CD8-positive, alpha-beta memory T cell (primary cell): Measurements from ENCODE around the gene FKBP7. TPM values are rescaled to one million over a fixed set of nuclear protein-coding genes. Genes with fewer than 3 reads are reported as not detected.

ENCODE experiments used
- CTCF ChIA-PET: fragments of 350-600 bp; sonication (Branson Sonifier 250); formaldehyde crosslinking; loops from one replicate; lab custom pipeline; 2021; ENCODE audit warnings: antibody characterized with exemption; lab: Charles Lee
- POLR2A ChIA-PET: fragments of 350-600 bp; sonication (Branson Sonifier 250); formaldehyde crosslinking; loops from one replicate; lab custom pipeline; 2021; ENCODE audit warnings: antibody characterized with exemption; lab: Charles Lee
- DNase-seq, 5 donors: peaks; one replicate each; pipeline versions ENCODE4 v3.0.0 to v3.0.0-alpha.2; 2020 to 2022; ENCODE audit warnings: mixed read lengths in 1 of 5
- H3K27ac ChIP-seq: one replicate; pipeline ENCODE4 v1.7.0; 2013; ENCODE audit warnings: low read depth, mild to moderate bottlenecking, low read length, moderate library complexity
- H3K27me3 ChIP-seq: 2 replicates; pipeline ENCODE4 v1.7.0; 2013; ENCODE audit warnings: low read length, mild to moderate bottlenecking; ENCODE audit not compliant: insufficient read depth, poor library complexity, severe bottlenecking
- H3K36me3 ChIP-seq: 2 replicates; pipeline ENCODE4 v1.7.0; 2013; ENCODE audit warnings: mild to moderate bottlenecking, low read length, moderate library complexity; ENCODE audit not compliant: insufficient read depth
- H3K4me1 ChIP-seq: 2 replicates; pipeline ENCODE4 v1.7.0; 2013; ENCODE audit warnings: mild to moderate bottlenecking, low read length, moderate library complexity; ENCODE audit not compliant: insufficient read depth
- H3K4me3 ChIP-seq: 2 replicates; pipeline ENCODE4 v1.7.0; 2013; ENCODE audit warnings: mild to moderate bottlenecking, low read length
- H3K9me3 ChIP-seq: 2 replicates; pipeline ENCODE4 v1.7.0; 2013; ENCODE audit warnings: mild to moderate bottlenecking, low read length
- H3K27ac Mint-ChIP-seq, 8 donors: one replicate each; pipeline ENCODE4 v1.8.0; 2020 to 2021; ENCODE audit warnings: mixed read lengths in 8 of 8, mild to moderate bottlenecking in 6 of 8, inconsistent platforms in 3 of 8, moderate library complexity in 3 of 8
- H3K27me3 Mint-ChIP-seq, 2 donors: one replicate each; pipeline ENCODE4 v1.8.0; 2020 to 2021; ENCODE audit warnings: mixed read lengths in 2 of 2, mild to moderate bottlenecking in 1 of 2, moderate library complexity in 1 of 2
- H3K36me3 Mint-ChIP-seq, 3 donors: one replicate each; pipeline ENCODE4 v1.8.0; 2020 to 2021; ENCODE audit warnings: mixed read lengths in 3 of 3, inconsistent platforms in 1 of 3, mild to moderate bottlenecking in 1 of 3
- H3K4me1 Mint-ChIP-seq, 3 donors: one replicate each; pipeline ENCODE4 v1.8.0; 2020 to 2021; ENCODE audit warnings: mixed read lengths in 3 of 3, inconsistent platforms in 1 of 3, mild to moderate bottlenecking in 1 of 3
- H3K4me3 Mint-ChIP-seq, 7 donors: one replicate each; pipeline ENCODE4 v1.8.0; 2020 to 2021; ENCODE audit warnings: mixed read lengths in 7 of 7, mild to moderate bottlenecking in 6 of 7, moderate library complexity in 4 of 7, inconsistent platforms in 2 of 7
- H3K9me3 Mint-ChIP-seq, 5 donors: one replicate each; pipeline ENCODE4 v1.8.0; 2020 to 2022; ENCODE audit warnings: mixed read lengths in 5 of 5, mild to moderate bottlenecking in 3 of 5, moderate library complexity in 2 of 5, inconsistent platforms in 1 of 5
- polyA plus RNA-seq: library from polyadenylated mRNA; unstranded; fragments of 300-500 nt; fragmentation: Illumina TruSeq; gene quantifications from one replicate; pipeline ENCODE4 v1.2.3, GENCODE V29; 2021
- total RNA-seq, 2 experiments: library from RNA; stranded (reverse); gene quantifications; one replicate each; pipeline ENCODE4 v1.2.3, GENCODE V29; 2021

Gene FKBP7
- total and polyA plus RNA-seq, 3 experiments from 2014 or later, result 3.1 to 3.8 (median 3.4) TPM

DNA sequence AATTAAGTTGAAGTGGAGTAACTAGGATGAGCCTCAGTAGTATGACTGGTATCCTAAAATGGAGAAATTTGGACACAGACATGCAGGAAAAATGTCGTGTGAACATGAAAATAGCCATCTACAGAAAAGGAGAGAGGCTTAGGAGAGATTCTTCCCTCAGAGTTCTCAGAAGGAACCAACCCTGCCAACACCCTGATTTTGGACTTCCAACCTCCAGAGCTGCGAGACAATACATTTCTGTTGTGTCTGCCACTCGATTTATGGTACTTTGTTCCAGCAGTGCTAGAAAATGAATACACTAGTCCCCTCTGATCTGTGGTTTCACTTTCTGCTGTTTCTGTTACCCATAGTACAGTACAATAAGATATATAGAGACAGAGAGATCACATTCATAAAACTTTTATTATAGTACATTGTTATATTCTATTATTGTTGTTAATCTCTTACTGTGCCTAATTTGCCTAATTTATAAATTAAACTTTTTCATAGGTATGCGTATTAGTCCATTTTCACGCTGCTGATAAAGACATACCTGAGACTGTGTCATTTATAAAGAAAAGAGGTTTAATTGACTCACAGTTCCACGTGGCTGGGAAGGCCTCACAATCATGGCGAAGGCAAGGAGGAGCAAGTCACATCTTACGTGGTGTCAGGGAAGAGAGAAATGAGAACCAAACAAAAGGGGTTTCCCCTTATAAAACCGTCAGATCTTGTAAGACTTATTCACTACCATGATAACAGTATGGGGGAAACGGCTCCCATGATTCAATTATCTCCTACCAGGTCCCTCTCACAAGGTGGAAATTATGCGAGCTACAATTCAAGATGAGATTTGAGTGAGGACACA, 43.1 kb upstream of the FKBP7 start:
- H3K27me3 Mint-ChIP-seq, result no peaks in the 10 kb centered on the region
- peaks cover 12% of the 10 kb centered on the region for H3K4me1 ChIP-seq
- no peaks in the 10 kb centered on the region for H3K27me3 ChIP-seq
- H3K4me3 Mint-ChIP-seq, result peak overlapping the region in 4 of 7 donors; percentile 1 to 25 (median 14)
- peak overlapping the region in 5 of 8 donors; percentile 15 to 62 (median 41) for H3K27ac Mint-ChIP-seq
- H3K27ac ChIP-seq, result no peak overlapping the region
- peaks cover 0 to 21% (median 8%) of the 10 kb centered on the region in 3 donors for H3K36me3 Mint-ChIP-seq
- POLR2A ChIA-PET, result no interaction called here
- no peak overlapping the region for H3K4me3 ChIP-seq
- CTCF ChIA-PET, result interaction anchor here (1.3 to 1.5 kb wide), 2 partner anchors 34 to 107 kb away, joined by 3 to 5 read pairs; no protein-coding TSS in a partner anchor
- no peak for DNase-seq
- peaks cover 19 to 43% (median 38%) of the 10 kb centered on the region in 3 donors for H3K4me1 Mint-ChIP-seq
- H3K9me3 ChIP-seq, result no peaks in the 10 kb centered on the region
- H3K9me3 Mint-ChIP-seq, result peaks cover 0 to 3% (median 0%) of the 10 kb centered on the region in 5 donors
- H3K36me3 ChIP-seq, result no peaks in the 10 kb centered on the region

DNA sequence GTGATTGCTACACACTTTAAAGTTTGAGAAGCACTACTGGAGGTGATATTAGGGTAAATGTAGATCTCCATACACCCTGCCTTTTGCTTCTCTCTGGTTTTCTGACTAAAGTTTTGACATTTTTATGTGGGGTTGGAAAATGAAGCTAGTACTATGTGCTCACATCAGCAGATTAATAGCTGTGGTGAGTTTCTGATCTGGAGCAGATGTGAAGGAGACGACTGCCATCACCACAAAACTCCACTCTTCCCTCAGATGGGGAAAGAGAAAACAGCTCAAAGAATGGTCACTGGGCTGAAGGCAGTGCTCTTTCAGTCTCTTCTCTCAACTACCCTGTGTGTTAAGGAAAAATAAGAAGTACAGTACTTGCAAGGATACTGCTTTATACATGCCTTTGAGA, 39.1 kb upstream of the FKBP7 start:
- H3K4me1 Mint-ChIP-seq, result peaks cover 14 to 35% (median 26%) of the 10 kb centered on the region in 3 donors
- H3K27ac Mint-ChIP-seq, result no peak overlapping the region
- H3K36me3 ChIP-seq, result no peaks in the 10 kb centered on the region
- no peak overlapping the region for H3K4me3 ChIP-seq
- H3K4me3 Mint-ChIP-seq, result no peak overlapping the region
- H3K27me3 Mint-ChIP-seq, result no peaks in the 10 kb centered on the region
- H3K9me3 Mint-ChIP-seq, result no peaks in the 10 kb centered on the region
- DNase-seq, result no peak
- no peaks in the 10 kb centered on the region for H3K4me1 ChIP-seq
- ChIA-PET POLR2A (no interaction called here), CTCF (interaction anchor here (1.1 kb wide), 1 partner anchor 68 kb away, joined by 3 read pairs; no protein-coding TSS in a partner anchor)
- H3K9me3 ChIP-seq, result no peaks in the 10 kb centered on the region
- H3K27me3 ChIP-seq, result no peaks in the 10 kb centered on the region
- peaks cover 4 to 26% (median 13%) of the 10 kb centered on the region in 3 donors for H3K36me3 Mint-ChIP-seq
- H3K27ac ChIP-seq, result no peak overlapping the region

DNA sequence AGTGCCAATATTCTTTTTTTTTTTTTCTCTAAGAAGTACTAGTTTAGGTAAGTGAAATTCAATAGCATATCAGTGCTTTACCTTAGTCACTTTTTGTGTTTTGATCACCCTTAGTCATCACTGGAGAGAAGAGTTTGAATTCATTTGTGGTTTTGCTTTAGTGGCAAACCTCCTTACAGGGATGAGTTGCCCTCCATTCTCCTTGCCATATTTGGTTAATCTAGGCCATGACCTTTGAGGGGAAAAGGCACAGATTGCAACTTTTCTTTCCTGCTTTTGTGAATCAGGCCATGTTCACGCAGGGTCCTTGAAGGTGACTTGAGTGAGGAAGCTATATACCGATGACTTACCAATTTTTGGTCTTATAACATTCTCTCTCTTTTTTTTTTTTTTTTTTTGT, 36.3 kb upstream of the FKBP7 start:
- no peaks in the 10 kb centered on the region for H3K27me3 ChIP-seq
- ChIA-PET POLR2A (interaction anchor here (0.6 kb wide), 1 partner anchor 47 kb away, joined by 3 read pairs; no protein-coding TSS in a partner anchor), CTCF (no interaction called here)
- DNase-seq, result peak in 1 of 5 donors; percentile 8
- H3K9me3 Mint-ChIP-seq, result no peaks in the 10 kb centered on the region
- H3K9me3 ChIP-seq, result no peaks in the 10 kb centered on the region
- H3K4me3 ChIP-seq, result no peak overlapping the region
- H3K27ac ChIP-seq, result no peak overlapping the region
- no peaks in the 10 kb centered on the region for H3K4me1 ChIP-seq
- H3K4me3 Mint-ChIP-seq, result no peak overlapping the region
- H3K27ac Mint-ChIP-seq, result peak overlapping the region in 2 of 8 donors; percentile 8 to 29
- H3K36me3 Mint-ChIP-seq, result peaks cover 4 to 40% (median 9%) of the 10 kb centered on the region in 3 donors
- H3K36me3 ChIP-seq, result no peaks in the 10 kb centered on the region
- H3K27me3 Mint-ChIP-seq, result no peaks in the 10 kb centered on the region
- peaks cover 13 to 24% (median 19%) of the 10 kb centered on the region in 3 donors for H3K4me1 Mint-ChIP-seq

GRCh38 chr2:178513876-178514275, 35.5 kb upstream of the FKBP7 start:
- H3K4me3 Mint-ChIP-seq, result no peak overlapping the region
- DNase-seq, result no peak
- H3K36me3 Mint-ChIP-seq, result peaks cover 4 to 45% (median 9%) of the 10 kb centered on the region in 3 donors
- H3K4me3 ChIP-seq, result no peak overlapping the region
- no peaks in the 10 kb centered on the region for H3K27me3 Mint-ChIP-seq
- CTCF ChIA-PET, result no interaction called here
- no peaks in the 10 kb centered on the region for H3K27me3 ChIP-seq
- H3K9me3 ChIP-seq, result no peaks in the 10 kb centered on the region
- H3K27ac Mint-ChIP-seq, result peak overlapping the region in 2 of 8 donors; percentile 23 to 29
- no peaks in the 10 kb centered on the region for H3K4me1 ChIP-seq
- H3K9me3 Mint-ChIP-seq, result no peaks in the 10 kb centered on the region
- POLR2A ChIA-PET, result interaction anchor here (0.6 kb wide), 1 partner anchor 35 kb away, joined by 3 read pairs; no protein-coding TSS in a partner anchor
- no peaks in the 10 kb centered on the region for H3K36me3 ChIP-seq
- peaks cover 13 to 24% (median 19%) of the 10 kb centered on the region in 3 donors for H3K4me1 Mint-ChIP-seq
- no peak overlapping the region for H3K27ac ChIP-seq

DNA sequence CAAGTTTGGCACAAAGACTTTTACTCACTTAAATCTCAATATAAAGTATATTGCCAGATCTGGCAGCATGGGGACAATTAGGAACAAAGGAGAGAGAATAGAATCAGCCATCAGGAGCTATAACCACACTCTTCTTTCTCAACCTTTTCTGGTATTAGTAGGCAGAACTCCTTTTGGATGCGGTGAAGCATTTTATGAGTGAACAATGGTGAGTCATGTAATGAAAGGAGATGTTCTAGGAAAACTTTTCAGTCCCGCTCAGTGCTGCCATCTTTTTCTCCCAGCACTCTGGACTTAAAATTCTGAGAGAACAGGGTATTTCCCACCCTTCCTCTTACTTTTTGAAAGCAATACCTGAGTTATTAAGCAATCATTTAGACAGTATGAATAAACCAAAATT, 34.1 kb upstream of the FKBP7 start:
- no peaks in the 10 kb centered on the region for H3K4me1 ChIP-seq
- ChIA-PET POLR2A (no interaction called here), CTCF (no interaction called here)
- no peak overlapping the region for H3K27ac ChIP-seq
- no peaks in the 10 kb centered on the region for H3K27me3 ChIP-seq
- H3K36me3 ChIP-seq, result no peaks in the 10 kb centered on the region
- DNase-seq, result no peak
- H3K27me3 Mint-ChIP-seq, result no peaks in the 10 kb centered on the region
- H3K4me3 Mint-ChIP-seq, result no peak overlapping the region
- H3K9me3 ChIP-seq, result no peaks in the 10 kb centered on the region
- H3K9me3 Mint-ChIP-seq, result no peaks in the 10 kb centered on the region
- peaks cover 13 to 24% (median 19%) of the 10 kb centered on the region in 3 donors for H3K4me1 Mint-ChIP-seq
- H3K36me3 Mint-ChIP-seq, result peaks cover 4 to 38% (median 7%) of the 10 kb centered on the region in 3 donors
- H3K27ac Mint-ChIP-seq, result peak overlapping the region in 1 of 8 donors; percentile 33
- H3K4me3 ChIP-seq, result no peak overlapping the region

- Mint-ChIP-seq H3K27ac (peak overlapping the region in 2 of 8 donors; percentile 8 to 60), H3K36me3 (peaks cover 4 to 51% (median 14%) of the 10 kb centered on the region in 3 donors), H3K4me1 (peaks cover 13 to 24% (median 19%) of the 10 kb centered on the region in 3 donors), H3K27me3 (no peaks in the 10 kb centered on the region), H3K9me3 (no peaks in the 10 kb centered on the region), H3K4me3 (no peak overlapping the region)
- no peak for DNase-seq
- H3K36me3 ChIP-seq, result no peaks in the 10 kb centered on the region
- no peak overlapping the region for H3K27ac ChIP-seq
- H3K27me3 ChIP-seq, result no peaks in the 10 kb centered on the region
- ChIA-PET POLR2A (no interaction called here), CTCF (no interaction called here)
- H3K4me1 ChIP-seq, result no peaks in the 10 kb centered on the region
- H3K9me3 ChIP-seq, result no peaks in the 10 kb centered on the region
- no peak overlapping the region for H3K4me3 ChIP-seq
These were observed 32.0 kb upstream of the FKBP7 start for GRCh38 chr2:178510384-178510783.

GRCh38 chr2:178508646-178509045, 30.2 kb upstream of the FKBP7 start:
- H3K27me3 Mint-ChIP-seq, result no peaks in the 10 kb centered on the region

GRCh38 chr2:178506949-178507348, 28.5 kb upstream of the FKBP7 start:
- Mint-ChIP-seq H3K9me3 (no peaks in the 10 kb centered on the region), H3K4me1 (no peaks in the 10 kb centered on the region), H3K27ac (peak overlapping the region in 2 of 8 donors; percentile 15 to 66), H3K4me3 (no peak overlapping the region), H3K27me3 (no peaks in the 10 kb centered on the region), H3K36me3 (peaks cover 0 to 65% (median 15%) of the 10 kb centered on the region in 3 donors)
- POLR2A ChIA-PET, result no interaction called here
- CTCF ChIA-PET, result interaction anchor here (1.1 to 1.2 kb wide), 2 partner anchors 56 to 92 kb away, joined by 3 to 4 read pairs; partner anchors contain the start of gene PRKRA
- no peaks in the 10 kb centered on the region for H3K27me3 ChIP-seq
- H3K36me3 ChIP-seq, result peaks cover 22% of the 10 kb centered on the region
- no peak overlapping the region for H3K4me3 ChIP-seq
- H3K9me3 ChIP-seq, result no peaks in the 10 kb centered on the region
- H3K4me1 ChIP-seq, result no peaks in the 10 kb centered on the region
- no peak overlapping the region for H3K27ac ChIP-seq
- DNase-seq, result no peak

More at GRCh38 chr2:178508646-178509045, 30.2 kb upstream of the FKBP7 start:
- Histone ChIP-seq H3K36me3 (peaks cover 7% of the 10 kb centered on the region), H3K4me1 (no peaks in the 10 kb centered on the region), H3K27ac (no peak overlapping the region), H3K9me3 (no peaks in the 10 kb centered on the region), H3K27me3 (no peaks in the 10 kb centered on the region), H3K4me3 (no peak overlapping the region)
- ChIA-PET POLR2A (no interaction called here), CTCF (no interaction called here)
- Mint-ChIP-seq H3K9me3 (no peaks in the 10 kb centered on the region), H3K4me1 (peaks cover 2 to 9% (median 4%) of the 10 kb centered on the region in 3 donors), H3K4me3 (no peak overlapping the region), H3K36me3 (peaks cover 4 to 59% (median 14%) of the 10 kb centered on the region in 3 donors), H3K27ac (no peak overlapping the region)
- DNase-seq, result no peak
